ENCODE data around the gene PPIL6.

DNA sequence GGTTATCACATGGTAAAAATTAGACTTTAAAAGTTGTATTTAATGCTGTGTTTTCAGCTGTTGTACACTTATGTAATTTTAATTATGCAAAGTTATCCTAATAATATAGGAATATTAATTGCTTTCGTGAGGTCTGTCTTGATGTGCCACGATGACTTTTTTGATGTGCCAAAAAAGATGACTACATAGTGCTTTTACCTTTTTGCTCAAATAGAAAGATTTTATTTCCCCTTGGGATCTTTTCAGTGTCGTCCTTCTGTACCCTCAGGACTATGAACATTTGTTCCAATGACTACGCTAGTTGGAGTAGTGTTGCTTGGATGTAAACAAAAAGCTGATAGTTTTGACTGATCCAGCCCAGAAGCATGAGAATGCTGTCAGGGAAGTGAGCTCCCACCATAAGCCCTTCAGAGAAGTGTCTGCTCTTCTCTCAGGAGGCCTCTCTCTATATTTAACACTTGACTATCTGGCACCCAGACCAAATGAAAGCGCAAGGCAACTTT is 56.9 kb downstream of the PPIL6 start:
- no peak for TF ChIP-seq POLR2A (IDR thresholded peaks at IDR 0.05)
- no peak for TF ChIP-seq POLR2AphosphoS5 (IDR thresholded peaks at IDR 0.05)
- TF ChIP-seq, protein P1, sequence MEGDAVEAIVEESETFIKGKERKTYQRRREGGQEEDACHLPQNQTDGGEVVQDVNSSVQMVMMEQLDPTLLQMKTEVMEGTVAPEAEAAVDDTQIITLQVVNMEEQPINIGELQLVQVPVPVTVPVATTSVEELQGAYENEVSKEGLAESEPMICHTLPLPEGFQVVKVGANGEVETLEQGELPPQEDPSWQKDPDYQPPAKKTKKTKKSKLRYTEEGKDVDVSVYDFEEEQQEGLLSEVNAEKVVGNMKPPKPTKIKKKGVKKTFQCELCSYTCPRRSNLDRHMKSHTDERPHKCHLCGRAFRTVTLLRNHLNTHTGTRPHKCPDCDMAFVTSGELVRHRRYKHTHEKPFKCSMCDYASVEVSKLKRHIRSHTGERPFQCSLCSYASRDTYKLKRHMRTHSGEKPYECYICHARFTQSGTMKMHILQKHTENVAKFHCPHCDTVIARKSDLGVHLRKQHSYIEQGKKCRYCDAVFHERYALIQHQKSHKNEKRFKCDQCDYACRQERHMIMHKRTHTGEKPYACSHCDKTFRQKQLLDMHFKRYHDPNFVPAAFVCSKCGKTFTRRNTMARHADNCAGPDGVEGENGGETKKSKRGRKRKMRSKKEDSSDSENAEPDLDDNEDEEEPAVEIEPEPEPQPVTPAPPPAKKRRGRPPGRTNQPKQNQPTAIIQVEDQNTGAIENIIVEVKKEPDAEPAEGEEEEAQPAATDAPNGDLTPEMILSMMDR (IDR thresholded peaks at IDR 0.05) = no peak
